Breast epithelium (tissue), 3 donors: ENCODE results near the gene IKZF5.

Source experiments
- CTCF ChIP-seq, 3 donors: fragments of 450-650 bp; IDR thresholded peaks; one replicate each; pipeline ENCODE4 v1.5.1; 2016 to 2017; ENCODE audit warnings: antibody characterized with exemption in 3 of 3, mild to moderate bottlenecking in 3 of 3, moderate library complexity in 3 of 3
- POLR2A ChIP-seq: fragments of 450-650 bp; IDR thresholded peaks from one replicate; pipeline ENCODE4 v1.6.1; 2016; ENCODE audit warnings: antibody characterized with exemption, mild to moderate bottlenecking, moderate library complexity
- POLR2AphosphoS5 ChIP-seq, 3 donors: sonication (generic); formaldehyde crosslinking; IDR thresholded peaks; one replicate each; pipeline ENCODE4 v1.6.1; 2017; ENCODE audit warnings: antibody characterized with exemption in 3 of 3

- TF ChIP-seq CTCF (IDR thresholded peaks at IDR 0.05) (no peak), POLR2A (no peak), POLR2AphosphoS5 (IDR thresholded peaks at IDR 0.05) (no peak)
Measured at GRCh38 chr10:123044391-123044790, 35.8 kb upstream of the IKZF5 start.
